ENCODE measurements around the gene NECTIN1. TPM values are rescaled to one million over a fixed set of nuclear protein-coding genes. Genes with fewer than 3 reads are reported as not detected.

NECTIN1 gene
- 12.4 and 18.9 TPM in 2 replicates for total RNA-seq

GRCh38 chr11:119728651-119729580 is at the start of gene NECTIN1:
Gene NECTIN1, minus strand, starts transcription at chr11:119729200. Its CDS starts 647 bp downstream, at chr11:119728553.

Small RNA genes within 50 kb of the gene (small RNA-seq; reads per million reads assigned to genes)
- gene RNU6-1123P = not detected
